OCI-LY7 (cell line): ENCODE data around the gene TUBB8. TPM values are rescaled to one million over a fixed set of nuclear protein-coding genes. Genes with fewer than 3 reads are reported as not detected.

Experiments used
- BruUV-seq: library from RNA; stranded (reverse); fragments of 400-500 nt; replicated peaks from 2 replicates; lab custom pipeline; 2021; lab: Mats Ljungman, UMichigan
- CTCF ChIA-PET: fragments of 300-600 bp; sonication (Branson Sonifier 250); formaldehyde crosslinking; loops from one replicate; lab custom pipeline; 2022; ENCODE audit warnings: antibody characterized with exemption; ENCODE audit not compliant: unreplicated experiment; lab: Charles Lee
- POLR2A ChIA-PET: fragments of 300-600 bp; sonication (Branson Sonifier 250); formaldehyde crosslinking; loops from one replicate; lab custom pipeline; 2022; ENCODE audit warnings: antibody characterized with exemption; lab: Charles Lee
- DNase-seq: peaks from one replicate; pipeline ENCODE4 v3.0.0-alpha.2; 2015; ENCODE audit warnings: low spot score
- H2AFZ ChIP-seq: fragments of 200-600 bp; sonication (generic), shearing (Covaris generic); 2 replicates; pipeline ENCODE4 v1.6.1; 2014; ENCODE audit warnings: mild to moderate bottlenecking, antibody characterized with exemption, low read length, moderate library complexity
- H3K27ac ChIP-seq: fragments of 200-600 bp; sonication (generic); 2 replicates; pipeline ENCODE4 v1.5.1; 2014; ENCODE audit warnings: mixed run types, low read depth, mild to moderate bottlenecking, moderate library complexity, low read length, inconsistent platforms; ENCODE audit not compliant: poor library complexity, severe bottlenecking
- H3K36me3 ChIP-seq: fragments of 200-600 bp; sonication (generic); 2 replicates; pipeline ENCODE4 v1.6.1; 2014; ENCODE audit warnings: mild to moderate bottlenecking, antibody characterized with exemption, low read length, moderate library complexity, mixed read lengths; ENCODE audit not compliant: insufficient read depth
- H3K4me1 ChIP-seq: fragments of 200-600 bp; sonication (generic); 2 replicates; pipeline ENCODE4 v1.5.1; 2014; ENCODE audit warnings: mild to moderate bottlenecking, low read length; ENCODE audit not compliant: insufficient read depth, poor library complexity, severe bottlenecking
- H3K4me2 ChIP-seq: fragments of 200-600 bp; sonication (generic); 2 replicates; pipeline ENCODE4 v1.6.1; 2014; ENCODE audit warnings: mild to moderate bottlenecking, low read length
- H3K4me3 ChIP-seq: fragments of 200-600 bp; sonication (generic); 2 replicates; pipeline ENCODE4 v1.5.1; 2014; ENCODE audit warnings: mild to moderate bottlenecking, low read depth, low read length; ENCODE audit not compliant: poor library complexity, severe bottlenecking
- H3K79me2 ChIP-seq: fragments of 200-600 bp; sonication (generic); 2 replicates; pipeline ENCODE4 v1.6.1; 2016; ENCODE audit warnings: low read depth, mild to moderate bottlenecking, low read length, moderate library complexity, mixed read lengths; ENCODE audit not compliant: insufficient read depth
- H3K9me2 ChIP-seq: fragments of 200-600 bp; sonication (generic); 2 replicates; pipeline ENCODE4 v1.6.1; 2016; ENCODE audit warnings: mild to moderate bottlenecking, low read length, mixed read lengths; ENCODE audit not compliant: insufficient read depth
- H3K9me3 ChIP-seq: fragments of 200-600 bp; sonication (generic); 2 replicates; pipeline ENCODE4 v1.6.1; 2014; ENCODE audit warnings: mild to moderate bottlenecking, mixed run types, low read length, mixed read lengths
- H4K20me1 ChIP-seq: fragments of 200-600 bp; sonication (generic); 2 replicates; pipeline ENCODE4 v1.6.1; 2014; ENCODE audit warnings: mild to moderate bottlenecking, antibody characterized with exemption, low read length, moderate library complexity, mixed read lengths; ENCODE audit not compliant: insufficient read depth
- EZH2phosphoT487 ChIP-seq: fragments of 200-600 bp; sonication (generic); IDR thresholded peaks from 2 replicates; pipeline ENCODE4 v1.6.1; 2018; ENCODE audit warnings: low read depth, borderline replicate concordance, mild to moderate bottlenecking, mixed run types, antibody characterized with exemption, low read length, moderate library complexity, mixed read lengths
- intact Hi-C: fragments of 100-400 bp; cut with micrococcal nuclease; formaldehyde crosslinking; loops from one replicate; pipeline ENCODE4 v1.10.0; 2022; ENCODE audit not compliant: unreplicated experiment
- total RNA-seq, 2 experiments: library from RNA; depleted of rRNA in 1 of 2; stranded (reverse); fragments of >200 nt in 1 of 2; shearing (Covaris generic) in 1 of 2; gene quantifications; 2 replicates each; pipeline ENCODE4 v1.2.3, GENCODE V29; 2014 to 2022
- TF ChIP-seq, protein P1 (sequence below): fragments of 200-600 bp; sonication (generic); conservative IDR thresholded peaks from 2 replicates; pipeline ENCODE4 v1.5.1; 2014; ENCODE audit warnings: mild to moderate bottlenecking, antibody characterized with exemption, low read length, moderate library complexity, mixed read lengths

Gene TUBB8
- total RNA-seq, 2 experiments from 2014 or later, result not detected

DNA sequence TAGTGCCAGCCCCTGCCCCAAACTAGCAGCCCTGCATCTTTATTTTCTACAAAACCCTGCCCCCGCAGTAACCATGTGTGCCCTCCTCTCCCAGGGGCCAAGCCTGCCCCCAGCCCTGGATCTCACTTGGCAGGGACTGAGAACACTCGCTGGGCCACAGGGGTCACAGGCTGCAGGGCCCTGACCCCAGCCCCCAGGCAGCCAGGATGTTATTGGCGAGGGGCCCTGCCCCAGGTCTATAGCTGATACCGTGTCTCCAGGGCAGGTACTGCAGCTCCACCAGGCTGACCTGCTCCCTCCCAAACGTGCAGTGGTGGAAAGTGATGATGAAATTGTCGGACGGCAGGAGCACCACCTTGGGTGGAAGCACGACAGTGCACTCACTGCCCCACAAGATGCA lies 35.9 kb upstream of the TUBB8 start:
- ChIA-PET POLR2A (no interaction called here), CTCF (no interaction called here)
- H3K36me3 ChIP-seq, result no peaks in the 10 kb centered on the region
- no peak overlapping the region for H3K27ac ChIP-seq
- H2AFZ ChIP-seq, result no peak overlapping the region
- no peaks in the 10 kb centered on the region for H4K20me1 ChIP-seq
- intact Hi-C loops, result no loop called here
- H3K4me3 ChIP-seq, result no peak overlapping the region
- H3K79me2 ChIP-seq, result no peaks in the 10 kb centered on the region
- H3K4me2 ChIP-seq, result no peak overlapping the region
- DNase-seq, result no peak
- H3K9me2 ChIP-seq, result no peaks in the 10 kb centered on the region
- no peaks in the 10 kb centered on the region for H3K9me3 ChIP-seq
- no TSS peak for BruUV-seq
- no peak for TF ChIP-seq EZH2phosphoT487
- TF ChIP-seq, protein P1, sequence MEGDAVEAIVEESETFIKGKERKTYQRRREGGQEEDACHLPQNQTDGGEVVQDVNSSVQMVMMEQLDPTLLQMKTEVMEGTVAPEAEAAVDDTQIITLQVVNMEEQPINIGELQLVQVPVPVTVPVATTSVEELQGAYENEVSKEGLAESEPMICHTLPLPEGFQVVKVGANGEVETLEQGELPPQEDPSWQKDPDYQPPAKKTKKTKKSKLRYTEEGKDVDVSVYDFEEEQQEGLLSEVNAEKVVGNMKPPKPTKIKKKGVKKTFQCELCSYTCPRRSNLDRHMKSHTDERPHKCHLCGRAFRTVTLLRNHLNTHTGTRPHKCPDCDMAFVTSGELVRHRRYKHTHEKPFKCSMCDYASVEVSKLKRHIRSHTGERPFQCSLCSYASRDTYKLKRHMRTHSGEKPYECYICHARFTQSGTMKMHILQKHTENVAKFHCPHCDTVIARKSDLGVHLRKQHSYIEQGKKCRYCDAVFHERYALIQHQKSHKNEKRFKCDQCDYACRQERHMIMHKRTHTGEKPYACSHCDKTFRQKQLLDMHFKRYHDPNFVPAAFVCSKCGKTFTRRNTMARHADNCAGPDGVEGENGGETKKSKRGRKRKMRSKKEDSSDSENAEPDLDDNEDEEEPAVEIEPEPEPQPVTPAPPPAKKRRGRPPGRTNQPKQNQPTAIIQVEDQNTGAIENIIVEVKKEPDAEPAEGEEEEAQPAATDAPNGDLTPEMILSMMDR, result no peak
- no peaks in the 10 kb centered on the region for H3K4me1 ChIP-seq

DNA sequence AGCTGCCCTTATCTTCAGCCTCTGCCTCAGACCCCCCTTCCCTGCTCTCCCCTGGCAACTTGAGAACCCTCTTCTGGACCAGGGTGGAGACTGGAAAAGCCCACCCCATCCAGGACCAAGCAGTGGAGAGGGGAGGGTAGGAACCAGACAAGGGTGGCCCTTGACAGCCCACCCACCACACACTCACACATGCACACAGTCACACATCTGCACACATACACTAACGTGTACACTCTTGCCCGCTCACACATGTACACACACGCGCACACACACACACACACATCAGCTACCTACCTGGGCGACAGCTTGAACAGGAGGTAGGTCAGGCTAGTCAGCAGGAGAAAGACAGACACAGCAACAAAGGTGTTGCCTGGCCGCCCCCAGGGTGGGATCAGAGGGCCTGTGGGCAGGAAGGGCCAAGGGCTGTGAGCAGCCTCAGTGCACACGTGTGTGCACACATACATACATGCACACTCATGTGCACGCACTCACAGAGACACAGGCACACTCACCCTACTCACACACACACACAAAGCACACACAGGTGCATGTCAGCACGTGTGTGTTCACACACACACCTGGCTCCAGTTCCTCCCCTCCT lies 34.9 kb upstream of the TUBB8 start:
- DNase-seq, result no peak
- Histone ChIP-seq H3K27ac (no peak overlapping the region), H3K9me2 (no peaks in the 10 kb centered on the region), H4K20me1 (no peaks in the 10 kb centered on the region), H3K4me2 (no peak overlapping the region), H3K4me3 (no peak overlapping the region), H2AFZ (no peak overlapping the region), H3K36me3 (no peaks in the 10 kb centered on the region), H3K79me2 (no peaks in the 10 kb centered on the region), H3K9me3 (no peaks in the 10 kb centered on the region), H3K4me1 (no peaks in the 10 kb centered on the region)
- TF ChIP-seq, protein P1, result no peak
- TF ChIP-seq EZH2phosphoT487, result no peak
- no TSS peak for BruUV-seq
- intact Hi-C loops, result no loop called here
- POLR2A ChIA-PET, result no interaction called here
- CTCF ChIA-PET, result no interaction called here

DNA sequence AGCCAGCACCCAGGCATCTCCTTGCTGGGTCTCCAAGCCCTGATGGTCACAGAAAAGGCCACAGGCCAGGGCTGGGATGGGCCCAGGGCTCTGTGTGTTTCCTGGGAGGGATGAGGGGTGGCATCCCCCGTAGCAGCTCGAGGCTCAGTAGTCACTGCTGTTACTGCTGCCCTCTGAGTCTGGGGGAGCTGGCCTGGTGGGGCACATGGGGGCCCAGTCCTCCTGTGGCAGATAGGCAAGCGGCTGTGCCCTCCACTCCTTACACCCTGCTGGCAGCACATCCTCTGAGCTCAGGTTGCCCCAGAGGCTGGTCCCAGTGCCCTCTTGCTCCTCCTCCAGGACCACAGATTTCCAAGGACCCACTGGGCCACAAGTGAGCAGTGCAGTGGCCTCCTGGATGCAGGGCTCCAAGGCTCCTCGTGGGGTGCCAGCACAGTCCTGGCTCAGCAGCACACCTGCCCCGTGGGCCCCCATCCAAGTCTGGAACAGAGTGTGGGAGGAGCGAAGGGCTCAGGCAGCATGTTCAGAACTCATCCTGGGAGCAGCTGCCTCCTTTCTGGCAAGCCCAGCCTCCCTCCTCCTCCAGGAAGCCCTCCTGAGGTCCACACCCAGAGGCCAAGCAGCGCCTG lies 31.5 kb upstream of the TUBB8 start:
- POLR2A ChIA-PET, result no interaction called here
- no peaks in the 10 kb centered on the region for H3K9me3 ChIP-seq
- no peaks in the 10 kb centered on the region for H3K4me1 ChIP-seq
- H3K4me3 ChIP-seq, result no peak overlapping the region
- no peak overlapping the region for H2AFZ ChIP-seq
- CTCF ChIA-PET, result no interaction called here
- TF ChIP-seq, protein P1, result no peak
- TF ChIP-seq EZH2phosphoT487, result no peak
- no peaks in the 10 kb centered on the region for H4K20me1 ChIP-seq
- no peak for DNase-seq
- H3K79me2 ChIP-seq, result no peaks in the 10 kb centered on the region
- intact Hi-C loops, result no loop called here
- BruUV-seq, result no TSS peak
- H3K27ac ChIP-seq, result no peak overlapping the region
- no peaks in the 10 kb centered on the region for H3K9me2 ChIP-seq
- H3K4me2 ChIP-seq, result no peak overlapping the region
- no peaks in the 10 kb centered on the region for H3K36me3 ChIP-seq
